ENCODE data around the gene RBMXL2. TPM values are rescaled to one million over a fixed set of nuclear protein-coding genes. Genes with fewer than 3 reads are reported as not detected.

Gene RBMXL2
- total RNA-seq, 2 donors from 2014 or later = 3.3 TPM; not detected in 1

DNA sequence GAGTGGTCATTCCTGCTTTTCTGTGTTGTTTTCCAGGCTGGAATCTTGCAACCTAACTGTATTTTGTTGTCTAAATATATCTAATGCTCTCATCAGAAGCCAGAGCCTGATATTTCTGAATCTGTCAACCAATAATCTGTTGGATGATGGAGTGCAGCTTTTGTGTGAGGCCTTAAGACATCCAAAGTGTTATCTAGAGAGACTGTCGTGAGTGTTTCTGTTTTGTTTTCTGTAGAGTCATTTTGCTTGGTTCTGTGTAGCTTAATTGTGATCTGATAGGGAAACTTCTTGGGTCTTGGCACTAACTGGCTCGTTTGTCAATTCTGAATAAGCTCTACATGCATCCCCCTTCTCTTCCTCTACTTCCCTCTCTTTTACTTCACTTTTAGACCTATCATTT is 31.2 kb upstream of the RBMXL2 start:
- Histone ChIP-seq H3K9me3 (no peaks in the 10 kb centered on the region), H3K36me3 (replicated peaks in 1 of 2; ENCODE audit: insufficient read depth in 1 of 2, low read depth in 2 of 2) (no peaks in the 10 kb centered on the region), H3K27me3 (no peaks in the 10 kb centered on the region), H3K27ac (no peak overlapping the region), H3K4me1 (no peaks in the 10 kb centered on the region), H3K4me3 (no peak overlapping the region)
- no peak for DNase-seq
- WGBS, 2 donors = 33 to 43% methylated on average over 2 of the region's 2 CpGs
- no peak for ATAC-seq
- intact Hi-C loops (cut with DNase I) = no loop called here
- no peak for TF ChIP-seq POLR2A (IDR thresholded peaks at IDR 0.05)
- TF ChIP-seq, protein P1, sequence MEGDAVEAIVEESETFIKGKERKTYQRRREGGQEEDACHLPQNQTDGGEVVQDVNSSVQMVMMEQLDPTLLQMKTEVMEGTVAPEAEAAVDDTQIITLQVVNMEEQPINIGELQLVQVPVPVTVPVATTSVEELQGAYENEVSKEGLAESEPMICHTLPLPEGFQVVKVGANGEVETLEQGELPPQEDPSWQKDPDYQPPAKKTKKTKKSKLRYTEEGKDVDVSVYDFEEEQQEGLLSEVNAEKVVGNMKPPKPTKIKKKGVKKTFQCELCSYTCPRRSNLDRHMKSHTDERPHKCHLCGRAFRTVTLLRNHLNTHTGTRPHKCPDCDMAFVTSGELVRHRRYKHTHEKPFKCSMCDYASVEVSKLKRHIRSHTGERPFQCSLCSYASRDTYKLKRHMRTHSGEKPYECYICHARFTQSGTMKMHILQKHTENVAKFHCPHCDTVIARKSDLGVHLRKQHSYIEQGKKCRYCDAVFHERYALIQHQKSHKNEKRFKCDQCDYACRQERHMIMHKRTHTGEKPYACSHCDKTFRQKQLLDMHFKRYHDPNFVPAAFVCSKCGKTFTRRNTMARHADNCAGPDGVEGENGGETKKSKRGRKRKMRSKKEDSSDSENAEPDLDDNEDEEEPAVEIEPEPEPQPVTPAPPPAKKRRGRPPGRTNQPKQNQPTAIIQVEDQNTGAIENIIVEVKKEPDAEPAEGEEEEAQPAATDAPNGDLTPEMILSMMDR (IDR thresholded peaks at IDR 0.05) = no peak

DNA sequence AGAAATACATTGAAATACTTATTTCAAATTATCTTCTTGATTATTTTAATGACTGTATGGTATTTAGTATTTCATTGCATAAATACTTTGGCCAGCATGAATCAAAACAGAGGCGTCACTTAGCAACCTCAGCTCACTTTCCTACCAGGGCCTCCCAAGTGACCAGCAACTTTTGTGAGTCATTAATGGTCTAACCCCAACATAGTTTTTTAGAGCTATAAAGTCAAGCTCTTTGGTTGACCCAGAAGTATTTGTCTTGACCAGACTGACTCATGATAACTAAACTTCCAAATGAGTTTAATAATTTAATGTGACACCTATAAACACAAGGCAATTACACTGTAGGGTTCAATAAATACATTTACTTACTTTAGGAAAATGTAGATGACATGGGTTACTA is 27.9 kb upstream of the RBMXL2 start:
- Histone ChIP-seq H3K36me3 (replicated peaks in 1 of 2; ENCODE audit: insufficient read depth in 1 of 2, low read depth in 2 of 2) (no peaks in the 10 kb centered on the region), H3K27me3 (no peaks in the 10 kb centered on the region), H3K27ac (no peak overlapping the region), H3K4me3 (no peak overlapping the region), H3K4me1 (no peaks in the 10 kb centered on the region), H3K9me3 (no peaks in the 10 kb centered on the region)
- ATAC-seq = no peak
- intact Hi-C loops (cut with DNase I) = no loop called here
- DNase-seq = no peak
- WGBS, 2 donors = 68 to 81% methylated on average over 1 of the region's 1 CpG
- TF ChIP-seq, protein P1 (IDR thresholded peaks at IDR 0.05) = no peak
- no peak for TF ChIP-seq POLR2A (IDR thresholded peaks at IDR 0.05)

DNA sequence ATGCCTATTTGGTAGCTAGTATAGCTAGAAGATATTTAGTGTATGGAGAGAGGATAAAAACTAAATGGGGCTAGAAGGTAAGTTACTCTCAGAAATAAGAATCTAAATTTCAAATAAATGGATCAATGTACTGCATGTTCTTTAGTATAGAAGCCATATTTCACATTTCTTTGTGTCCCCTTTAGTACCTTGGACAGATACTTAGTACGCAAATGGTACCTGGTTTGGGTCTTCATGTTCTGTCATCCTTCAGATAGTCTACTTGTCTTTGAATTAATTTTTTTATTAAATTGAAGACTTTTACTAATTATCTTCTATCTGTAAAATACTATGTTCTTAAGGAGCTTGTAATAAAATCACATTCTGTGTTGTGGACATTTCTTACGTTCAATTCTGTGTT is 26.3 kb upstream of the RBMXL2 start:
- Histone ChIP-seq H3K36me3 (replicated peaks in 1 of 2; ENCODE audit: insufficient read depth in 1 of 2, low read depth in 2 of 2) (no peaks in the 10 kb centered on the region), H3K4me1 (no peaks in the 10 kb centered on the region), H3K27ac (no peak overlapping the region), H3K4me3 (no peak overlapping the region), H3K9me3 (no peaks in the 10 kb centered on the region), H3K27me3 (no peaks in the 10 kb centered on the region)
- DNase-seq = no peak
- 82 to 89% methylated on average over 2 of the region's 2 CpGs for WGBS, 2 donors
- ATAC-seq = no peak
- intact Hi-C loops (cut with DNase I) = no loop called here
- TF ChIP-seq, protein P1 (IDR thresholded peaks at IDR 0.05) = no peak
- no peak for TF ChIP-seq POLR2A (IDR thresholded peaks at IDR 0.05)

DNA sequence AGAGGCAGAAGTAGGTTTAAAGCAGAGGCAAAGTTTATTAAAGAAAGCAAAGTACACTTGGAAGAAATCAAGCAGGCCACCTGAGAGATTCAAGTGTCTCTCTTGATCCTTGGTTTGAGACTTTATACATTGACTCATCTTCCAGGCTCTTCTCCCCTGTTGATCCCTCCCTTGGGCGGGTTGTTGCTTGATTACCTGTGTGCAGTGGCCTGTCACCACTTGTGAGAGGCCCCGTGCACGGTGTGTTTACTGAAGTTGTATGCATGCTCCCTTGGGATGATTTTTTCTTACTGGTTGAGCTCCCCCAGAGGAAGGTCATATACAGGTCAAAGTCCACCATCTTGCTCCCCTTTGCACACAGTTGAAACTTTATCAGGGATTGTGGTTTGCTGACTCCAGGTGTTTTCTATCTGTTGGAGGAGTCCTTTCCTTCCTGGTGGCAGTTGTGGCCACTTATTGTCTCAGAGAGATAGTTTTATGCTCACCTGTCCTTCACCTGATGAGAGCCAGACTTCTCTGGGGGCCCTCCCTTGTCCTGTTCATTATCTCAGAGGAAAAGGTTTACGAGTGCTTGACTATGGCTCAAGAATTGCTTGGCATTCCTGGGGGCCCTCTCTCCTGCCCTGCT is 16.3 kb upstream of the RBMXL2 start:
- ATAC-seq (no peak), DNase-seq (no peak)
- Histone ChIP-seq H3K27ac (no peak overlapping the region), H3K27me3 (no peaks in the 10 kb centered on the region), H3K4me1 (no peaks in the 10 kb centered on the region), H3K4me3 (no peak overlapping the region), H3K9me3 (no peaks in the 10 kb centered on the region), H3K36me3 (replicated peaks in 1 of 2; ENCODE audit: insufficient read depth in 1 of 2, low read depth in 2 of 2) (no peaks in the 10 kb centered on the region)
- intact Hi-C loops (cut with DNase I) = no loop called here
- WGBS, 2 donors = 35 to 45% methylated on average over 4 of the region's 4 CpGs
- TF ChIP-seq, protein P1 (IDR thresholded peaks at IDR 0.05) = no peak
- TF ChIP-seq POLR2A (IDR thresholded peaks at IDR 0.05) = no peak

DNA sequence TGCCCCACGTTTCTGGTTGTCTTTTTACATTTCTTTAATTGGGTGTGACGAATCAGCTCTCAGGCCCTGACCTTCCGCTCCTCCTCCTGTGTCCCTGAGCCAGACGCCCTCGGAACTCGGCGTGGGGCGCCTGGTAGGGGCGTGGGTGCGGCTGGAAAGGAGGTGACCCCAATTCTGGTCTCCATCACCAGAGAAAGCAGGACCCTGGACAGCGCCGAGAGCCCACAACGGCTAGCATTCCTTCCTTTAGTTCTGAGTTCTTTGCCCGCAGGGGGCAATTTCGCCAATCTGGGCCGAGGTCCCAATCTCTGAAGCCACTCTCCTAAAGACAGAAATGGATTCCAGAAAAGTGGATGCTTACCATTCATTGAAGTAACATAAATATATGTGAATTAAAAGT is 11.7 kb upstream of the RBMXL2 start:
- H3K9me3 ChIP-seq = peaks cover 0 to 3% (median 0%) of the 10 kb centered on the region in 3 donors
- no peaks in the 10 kb centered on the region for H3K36me3 ChIP-seq (replicated peaks in 1 of 2; ENCODE audit: insufficient read depth in 1 of 2, low read depth in 2 of 2)
- H3K27me3 ChIP-seq = no peaks in the 10 kb centered on the region
- H3K27ac ChIP-seq = no peak overlapping the region
- no peaks in the 10 kb centered on the region for H3K4me1 ChIP-seq
- WGBS, 2 donors = 65 to 73% methylated on average over 16 of the region's 16 CpGs
- intact Hi-C loops (cut with DNase I) = no loop called here
- DNase-seq (no peak), ATAC-seq (no peak)
- no peak for TF ChIP-seq POLR2A (IDR thresholded peaks at IDR 0.05)
- TF ChIP-seq, protein P1 (IDR thresholded peaks at IDR 0.05) = no peak
- H3K4me3 ChIP-seq = no peak overlapping the region
